Epithelial cell of prostate (primary cell): ENCODE results near the gene FAM162B.
"Not testable (repeated sequence)": the region's sequence is repeated elsewhere in the genome, so short reads cannot be mapped to it uniquely, and the experiment has no call there.

Source experiments
- DNase-seq: peaks from one replicate; pipeline ENCODE4 v3.0.0-alpha.2; 2011; ENCODE audit warnings: low read depth, low spot score
- H3K27ac ChIP-seq: fragments of 450-650 bp; 2 replicates; pipeline ENCODE4 v1.5.1; 2017; ENCODE audit warnings: mild to moderate bottlenecking

The FAM162B gene

GRCh38 chr6:116737004-116737403 is 28.5 kb downstream of the FAM162B start:
- DNase-seq, result no peak
- H3K27ac ChIP-seq, result no peak overlapping the region

GRCh38 chr6:116730513-116730912 is 35.0 kb downstream of the FAM162B start:
- H3K27ac ChIP-seq, result no peak overlapping the region
- DNase-seq, result no peak

GRCh38 chr6:116726947-116727346 is 38.6 kb downstream of the FAM162B start:
- H3K27ac ChIP-seq, result no peak overlapping the region

DNA sequence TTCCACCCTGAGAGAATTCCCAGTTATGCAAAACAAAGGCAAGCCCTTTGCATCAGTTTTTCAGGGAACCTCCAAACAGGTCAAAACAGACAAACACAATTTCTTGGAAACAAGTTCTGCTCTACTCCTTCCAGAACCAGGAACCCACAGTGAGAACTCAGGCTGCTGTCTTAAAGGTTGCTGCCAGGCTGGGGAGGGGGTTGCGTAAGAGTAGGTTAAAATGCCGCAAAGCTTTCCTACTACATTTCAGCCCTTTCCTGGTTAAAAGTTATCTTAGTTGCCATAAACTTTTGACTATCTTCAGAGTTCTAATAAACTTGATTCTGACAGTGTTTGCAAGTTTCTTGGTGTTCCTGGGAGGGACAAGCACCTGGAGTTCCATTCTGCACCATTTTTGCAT is 50.8 kb downstream of the FAM162B start:
- DNase-seq, result no peak
- no peak overlapping the region for H3K27ac ChIP-seq

More at GRCh38 chr6:116726947-116727346, 38.6 kb downstream of the FAM162B start:
- no peak for DNase-seq

- no peak overlapping the region for H3K27ac ChIP-seq
- DNase-seq, result no peak
Measured at GRCh38 chr6:116714296-116714695, 51.2 kb downstream of the FAM162B start.

- no peak for DNase-seq
- H3K27ac ChIP-seq, result no peak overlapping the region
Measured at GRCh38 chr6:116705917-116706316, 59.6 kb downstream of the FAM162B start.

DNA sequence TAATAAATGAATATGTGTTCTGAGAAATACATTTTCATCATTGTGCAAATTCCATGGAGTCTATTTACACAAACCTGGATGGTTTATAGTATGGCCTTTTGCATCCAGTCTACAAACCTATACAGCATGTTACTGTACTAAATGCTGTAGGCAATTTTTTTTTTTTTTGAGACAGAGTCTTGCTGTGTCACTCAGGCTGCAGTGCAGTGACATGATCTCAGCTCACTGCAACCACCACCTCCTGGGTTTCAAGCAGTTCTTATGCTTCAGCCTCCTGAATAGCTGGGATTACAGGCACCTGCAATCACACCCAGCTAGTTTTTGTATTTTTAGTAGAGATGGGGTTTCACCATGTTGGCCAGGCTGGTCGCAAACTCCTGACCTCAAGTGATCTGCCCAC is 61.6 kb downstream of the FAM162B start:
- not testable (repeated sequence) for DNase-seq, H3K27ac ChIP-seq
